H1 (cell line): ENCODE measurements around the gene GRK3. TPM values are rescaled to one million over a fixed set of nuclear protein-coding genes. Genes with fewer than 3 reads are reported as not detected.
A peak's percentile ranks its signal among the peaks of the same experiment; 100 is the strongest.

ENCODE experiments used
- CTCF ChIA-PET: fragments of 300-600 bp; sonication (Branson Sonifier 250); formaldehyde crosslinking; loops from one replicate; lab custom pipeline; 2021; ENCODE audit not compliant: partially characterized antibody; lab: Charles Lee
- POLR2A ChIA-PET: fragments of 300-600 bp; sonication (Branson Sonifier 250); formaldehyde crosslinking; loops from one replicate; lab custom pipeline; 2021; ENCODE audit warnings: inconsistent platforms; ENCODE audit not compliant: partially characterized antibody; lab: Charles Lee
- DNase-seq, 2 experiments: peaks; one replicate each; pipeline versions ENCODE4 v3.0.0 to v3.0.0-alpha.2; 2010 to 2022; ENCODE audit warnings: low spot score in 2 of 2, low read depth in 1 of 2, mixed read lengths in 1 of 2
- FAIRE-seq: peaks from 2 replicates; lab custom pipeline; 2011; peaks lifted over from hg19 to GRCh38; lab: Jason Lieb, UNC
- H2AFZ ChIP-seq: 2 replicates; pipeline ENCODE4 v1.8.1; 2012; ENCODE audit warnings: low read length, inconsistent platforms
- H2AK5ac ChIP-seq: 2 replicates; pipeline ENCODE4 v1.6.1; 2013; ENCODE audit warnings: low read depth, low read length
- H2BK120ac ChIP-seq: replicated peaks from 2 replicates; pipeline ENCODE3; 2013; ENCODE audit warnings: low read depth, low read length, inconsistent platforms
- H2BK12ac ChIP-seq: 2 replicates; pipeline ENCODE4 v1.6.1; 2013; ENCODE audit warnings: low read depth, low read length
- H2BK15ac ChIP-seq: 2 replicates; pipeline ENCODE4 v1.6.1; 2013; ENCODE audit warnings: low read length
- H2BK20ac ChIP-seq: 2 replicates; pipeline ENCODE4 v1.6.1; 2013; ENCODE audit warnings: low read length
- H2BK5ac ChIP-seq: 2 replicates; pipeline ENCODE4 v1.6.1; 2013; ENCODE audit warnings: low read depth, low read length
- H3K14ac ChIP-seq: 2 replicates; pipeline ENCODE4 v1.6.1; 2013; ENCODE audit warnings: inconsistent platforms; ENCODE audit not compliant: insufficient read length
- H3K18ac ChIP-seq: 2 replicates; pipeline ENCODE4 v1.6.1; 2013; ENCODE audit warnings: low read length; ENCODE audit errors: extremely low read depth
- H3K23ac ChIP-seq: 2 replicates; pipeline ENCODE4 v1.6.1; 2013; ENCODE audit warnings: inconsistent platforms; ENCODE audit not compliant: insufficient read length
- H3K23me2 ChIP-seq: 2 replicates; pipeline ENCODE4 v1.6.1; 2013; ENCODE audit warnings: low read depth, low read length
- H3K27ac ChIP-seq: 2 replicates; pipeline ENCODE4 v1.6.1; 2011; ENCODE audit warnings: low read depth, low read length, inconsistent platforms
- H3K27me3 ChIP-seq, 4 experiments: replicated peaks in 1 of 4; 1 replicate in 1 of 4; 2 replicates in 3 of 4; pipeline versions ENCODE4 v1.6.1 to v1.8.1; 2011 to 2013; ENCODE audit warnings: low read length in 3 of 4, mild to moderate bottlenecking in 3 of 4, inconsistent platforms in 2 of 4, mixed read lengths in 2 of 4, moderate library complexity in 1 of 4; ENCODE audit not compliant: control insufficient read depth in 3 of 4, insufficient read depth in 3 of 4; ENCODE audit errors: extremely low read depth in 1 of 4
- H3K36me3 ChIP-seq, 4 experiments: 2 replicates each; pipeline versions ENCODE4 v1.6.1 to v1.8.1; 2011 to 2013; ENCODE audit warnings: mild to moderate bottlenecking in 4 of 4, low read length in 3 of 4, moderate library complexity in 2 of 4, control low read depth in 1 of 4, inconsistent platforms in 1 of 4; ENCODE audit not compliant: insufficient read depth in 4 of 4, control insufficient read depth in 2 of 4
- H3K4ac ChIP-seq: replicated peaks from 2 replicates; pipeline ENCODE3; 2013; ENCODE audit warnings: low read length, low read depth, mixed read lengths, inconsistent platforms; ENCODE audit not compliant: insufficient read length
- H3K4me1 ChIP-seq, 4 experiments: replicated peaks in 1 of 4; 1 replicate in 1 of 4; 2 replicates in 3 of 4; pipeline versions ENCODE4 v1.6.1 to v1.8.1; 2011 to 2013; ENCODE audit warnings: low read length in 3 of 4, inconsistent platforms in 2 of 4, mixed read lengths in 1 of 4; ENCODE audit not compliant: insufficient read depth in 4 of 4, control insufficient read depth in 3 of 4
- H3K4me2 ChIP-seq, 2 experiments: 2 replicates each; pipeline versions ENCODE4 v1.6.1 to v1.8.1; 2011 to 2013; ENCODE audit warnings: low read depth in 2 of 2, low read length in 2 of 2, control low read depth in 1 of 2, inconsistent platforms in 1 of 2, mild to moderate bottlenecking in 1 of 2; ENCODE audit not compliant: insufficient read depth in 1 of 2
- H3K4me3 ChIP-seq, 4 experiments: fragments of 200-600, 300-600 bp in 1 of 4; sonication (generic), shearing (Covaris generic), sonication (Bioruptor Twin) in 1 of 4; 2 replicates each; pipeline versions ENCODE4 v1.5.1 to v1.8.1; 2011 to 2016; ENCODE audit warnings: low read length in 4 of 4, low read depth in 3 of 4, control low read depth in 2 of 4, inconsistent platforms in 2 of 4, mild to moderate bottlenecking in 2 of 4, mixed read lengths in 1 of 4, moderate library complexity in 1 of 4; ENCODE audit not compliant: insufficient read depth in 2 of 4; ENCODE audit errors: extremely low read depth in 1 of 4
- H3K56ac ChIP-seq: replicated peaks from 2 replicates; pipeline ENCODE3; 2013; ENCODE audit warnings: low read depth, mild to moderate bottlenecking, mixed read lengths, low read length, inconsistent platforms; ENCODE audit not compliant: insufficient read length
- H3K79me1 ChIP-seq: 2 replicates; pipeline ENCODE4 v1.6.1; 2013; ENCODE audit warnings: low read depth, low read length, control low read depth
- H3K79me2 ChIP-seq, 2 experiments: 2 replicates each; pipeline versions ENCODE4 v1.6.1 to v1.8.1; 2012 to 2013; ENCODE audit warnings: low read length in 2 of 2, mild to moderate bottlenecking in 2 of 2, inconsistent platforms in 1 of 2; ENCODE audit not compliant: insufficient read depth in 2 of 2, control insufficient read depth in 1 of 2
- H3K9ac ChIP-seq, 4 experiments: replicated peaks in 1 of 4; 1 replicate in 1 of 4; 2 replicates in 3 of 4; pipeline versions ENCODE4 v1.6.1 to v1.8.1; 2011 to 2013; ENCODE audit warnings: low read depth in 3 of 4, low read length in 3 of 4, control low read depth in 2 of 4, mild to moderate bottlenecking in 2 of 4, moderate library complexity in 2 of 4, inconsistent platforms in 1 of 4; ENCODE audit errors: extremely low read depth in 1 of 4
- H3K9me3 ChIP-seq, 2 experiments: 2 replicates each; pipeline versions ENCODE4 v1.6.1 to v1.8.1; 2012 to 2013; ENCODE audit warnings: mild to moderate bottlenecking in 2 of 2, moderate library complexity in 2 of 2, control low read depth in 1 of 2, inconsistent platforms in 1 of 2, low read depth in 1 of 2, low read length in 1 of 2, mixed read lengths in 1 of 2; ENCODE audit not compliant: insufficient read depth in 2 of 2
- H4K20me1 ChIP-seq, 2 experiments: replicated peaks in 1 of 2; 2 replicates each; pipeline versions ENCODE3 to v1.8.1; 2011 to 2013; ENCODE audit warnings: inconsistent platforms in 2 of 2, low read length in 2 of 2, mild to moderate bottlenecking in 1 of 2; ENCODE audit not compliant: insufficient read depth in 2 of 2, control insufficient read depth in 1 of 2
- H4K5ac ChIP-seq: 2 replicates; pipeline ENCODE4 v1.6.1; 2013; ENCODE audit warnings: low read length, low read depth, mixed read lengths, inconsistent platforms; ENCODE audit not compliant: insufficient read length
- H4K8ac ChIP-seq: 2 replicates; pipeline ENCODE4 v1.8.0; 2013; ENCODE audit warnings: mild to moderate bottlenecking, moderate library complexity, low read length, inconsistent platforms; ENCODE audit not compliant: insufficient read depth; ENCODE audit errors: extremely low read depth
- H4K91ac ChIP-seq: replicated peaks from 2 replicates; pipeline ENCODE3; 2013; ENCODE audit warnings: low read length, mixed read lengths, inconsistent platforms; ENCODE audit not compliant: insufficient read length
- CBX8 ChIP-seq: fragments of 300-800, 300-1000 bp; sonication (generic); IDR thresholded peaks from 2 replicates; pipeline ENCODE4 v1.7.1; 2016; ENCODE audit warnings: low read depth, low read length, borderline replicate concordance
- CHD1 ChIP-seq: IDR thresholded peaks from 2 replicates; pipeline ENCODE4 v1.6.1; 2012; ENCODE audit warnings: low read depth, low read length, improper control_type of control experiment
- KDM1A ChIP-seq: fragments of 200-600, 300-600 bp; sonication (generic); IDR thresholded peaks from 2 replicates; pipeline ENCODE4 v1.7.1; 2016; ENCODE audit warnings: mild to moderate bottlenecking, low read length, borderline replicate concordance
- WGBS, 2 experiments: shearing (Covaris generic) in 1 of 2; methylation state at CpG; one replicate each; pipeline versions ENCODE4 v1.1.6 to v1.1.7; 2013 to 2015; ENCODE audit warnings: low lambda C conversion rate in 2 of 2, mixed read lengths in 2 of 2, inconsistent platforms in 1 of 2, low coverage in 1 of 2, missing lambda C conversion rate in 1 of 2; ENCODE audit not compliant: insufficient replicate concordance in 2 of 2, insufficient coverage in 1 of 2, insufficient read length in 1 of 2; ENCODE audit errors: extremely low coverage in 1 of 2, missing lambda C conversion rate in 1 of 2; 5-methylcytosine and 5-hydroxymethylcytosine counted together
- polyA plus RNA-seq, 7 experiments: library from polyadenylated mRNA; depleted of rRNA in 3 of 7; stranded (reverse) in 5 of 7; unstranded in 2 of 7; fragments of >200 nt in 5 of 7; fragments of 200-250 nt in 2 of 7; gene quantifications; 1 replicate in 5 of 7; 2 replicates in 1 of 7; 4 replicates in 1 of 7; pipeline versions ENCODE4 v1.2.1 to v1.2.3, GENCODE V29; 2011 to 2013; ENCODE audit warnings: missing spikeins in 2 of 7, mixed read lengths in 2 of 7
- total RNA-seq: library from RNA; stranded (reverse); fragmentation: NEBNext Ultra II Directional; extraction: Animal tissue kit (Norgen Biotek cat#: 25700); gene quantifications from 2 replicates; pipeline ENCODE4 v1.2.1, GENCODE V29; 2021

The GRK3 gene
- total and polyA plus RNA-seq, 2 of the 8 experiments (the other 6 are each of a cell fraction or from before 2014, with no cell fraction given) = 7.5 to 35.3 TPM

DNA sequence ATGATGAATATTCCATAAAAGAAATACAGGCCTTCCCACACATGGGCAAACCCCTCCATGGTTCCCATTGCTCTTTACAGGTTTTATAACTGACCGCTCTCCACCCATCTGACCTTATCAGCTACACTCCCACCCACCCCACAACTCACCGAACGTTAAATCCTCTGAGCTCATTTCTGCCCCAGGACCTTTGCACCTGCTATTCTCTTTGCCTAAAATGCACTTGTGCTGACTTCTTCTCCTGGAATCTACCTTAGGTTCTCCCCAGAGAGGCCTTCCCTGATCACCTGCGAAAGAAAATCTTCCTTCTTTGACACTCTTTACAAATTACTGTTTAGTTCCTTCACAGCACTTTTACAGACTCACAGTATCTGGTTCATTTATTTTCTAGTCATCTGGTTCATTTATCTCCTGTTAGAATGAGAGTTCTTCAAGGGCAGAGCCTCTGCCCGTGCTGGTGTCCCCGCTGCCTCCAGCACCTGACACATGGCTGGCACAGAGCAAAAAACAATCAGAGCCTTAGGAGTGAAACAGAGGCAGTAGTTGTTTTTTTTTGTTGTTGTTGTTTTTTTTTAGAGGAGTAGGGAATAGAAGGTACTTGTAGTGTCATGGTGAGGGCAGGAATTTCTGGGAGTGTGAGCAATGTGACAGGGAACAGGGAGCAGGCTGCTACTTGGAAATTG is 21.6 kb upstream of the GRK3 start:
- Histone ChIP-seq H4K8ac (no peak overlapping the region), H3K79me1 (no peaks in the 10 kb centered on the region), H2AFZ (no peak overlapping the region), H3K36me3 (no peaks in the 10 kb centered on the region), H3K27me3 (no peaks in the 10 kb centered on the region; a peak in 1 of 7 replicates), H2AK5ac (no peak overlapping the region), H2BK120ac (no peak overlapping the region), H3K56ac (no peak overlapping the region), H3K27ac (no peak overlapping the region), H3K79me2 (no peaks in the 10 kb centered on the region), H4K91ac (no peak overlapping the region), H3K4me3 (no peak overlapping the region), H2BK5ac (no peak overlapping the region), H4K5ac (no peak overlapping the region), H2BK12ac (no peak overlapping the region), H2BK15ac (no peak overlapping the region), H3K9me3 (no peaks in the 10 kb centered on the region; a peak in 1 of 4 replicates), H3K4me2 (no peak overlapping the region), H3K9ac (no peak overlapping the region), H3K4me1 (peaks cover 0 to 5% (median 2%) of the 10 kb centered on the region in 4 experiments; a peak in 3 of 7 replicates), H2BK20ac (no peak overlapping the region), H3K23me2 (no peaks in the 10 kb centered on the region; the same call in 1 of the 2 replicates), H4K20me1 (no peaks in the 10 kb centered on the region), H3K23ac (no peak overlapping the region), H3K18ac (no peak overlapping the region), H3K4ac (no peak overlapping the region), H3K14ac (no peak overlapping the region)
- FAIRE-seq (no peak), DNase-seq (no peak)
- 0 out of 2 replicates have a peak, but pooled peaks have one; percentile 40 for TF ChIP-seq KDM1A
- TF ChIP-seq CBX8 = no peak
- TF ChIP-seq CHD1 = no peak
- 82% methylated on average over 6 of the region's 6 CpGs; no CpG with 5 or more reads in 1 of the 2 experiments for WGBS, 2 experiments
- POLR2A ChIA-PET = no interaction called here
- CTCF ChIA-PET = interaction anchor here (0.6 to 1.9 kb wide), 7 partner anchors 9 to 225 kb away, joined by 3 to 12 read pairs (median 4); no protein-coding TSS in a partner anchor
